GM21360 (cell line): ENCODE data around the gene ACOXL.

ENCODE experiments used
- ATAC-seq: cut with Tn5 transposase; IDR thresholded peaks from one replicate; pipeline ENCODE4 v1.9.1; 2021; ENCODE audit warnings: mild to moderate bottlenecking, moderate library complexity; ENCODE audit not compliant: unreplicated experiment

The ACOXL gene

GRCh38 chr2:110819711-110820110 lies 87.3 kb downstream of the ACOXL start:
- ATAC-seq = no peak

- ATAC-seq = no peak
Measured at GRCh38 chr2:110820128-110820527, 87.8 kb downstream of the ACOXL start.

GRCh38 chr2:110823165-110823564 lies 90.8 kb downstream of the ACOXL start:
- no peak for ATAC-seq

GRCh38 chr2:110827511-110827910 lies 95.1 kb downstream of the ACOXL start:
- no peak for ATAC-seq

GRCh38 chr2:110828330-110828729 lies 96.0 kb downstream of the ACOXL start:
- no peak for ATAC-seq

- ATAC-seq = no peak
Measured at GRCh38 chr2:110829413-110830146, 97.2 kb downstream of the ACOXL start.

- ATAC-seq = no peak
Measured at GRCh38 chr2:110832740-110833139, 100.4 kb downstream of the ACOXL start.

- no peak for ATAC-seq
Measured at GRCh38 chr2:110834134-110834827, 101.9 kb downstream of the ACOXL start.

GRCh38 chr2:110836671-110837070 lies 104.3 kb downstream of the ACOXL start:
- no peak for ATAC-seq

GRCh38 chr2:110837446-110838409 lies 105.4 kb downstream of the ACOXL start:
- no peak for ATAC-seq

- no peak for ATAC-seq
Measured at GRCh38 chr2:110838657-110839384, 106.4 kb downstream of the ACOXL start.

GRCh38 chr2:110840508-110840907 lies 108.1 kb downstream of the ACOXL start:
- no peak for ATAC-seq

- no peak for ATAC-seq
Measured at GRCh38 chr2:110842048-110842447, 109.7 kb downstream of the ACOXL start.

- ATAC-seq = no peak
Measured at GRCh38 chr2:110843496-110843895, 111.1 kb downstream of the ACOXL start.

GRCh38 chr2:110843959-110844510 lies 111.7 kb downstream of the ACOXL start:
- ATAC-seq = no peak

- ATAC-seq = no peak
Measured at GRCh38 chr2:110847651-110848050, 115.3 kb downstream of the ACOXL start.

- no peak for ATAC-seq
Measured at GRCh38 chr2:110848071-110848470, 115.7 kb downstream of the ACOXL start.

- no peak for ATAC-seq
Measured at GRCh38 chr2:110848519-110849030, 116.2 kb downstream of the ACOXL start.

GRCh38 chr2:110851531-110851930 lies 119.2 kb downstream of the ACOXL start:
- ATAC-seq = no peak

- ATAC-seq = no peak
Measured at GRCh38 chr2:110852051-110852450, 119.7 kb downstream of the ACOXL start.
